Adrenal gland (tissue), 5 donors: ENCODE results near the gene HOXA10.

Experiments
- POLR2A ChIP-seq, 2 donors: fragments of 450-650 bp; IDR thresholded peaks; one replicate each; pipeline ENCODE4 v1.6.1; 2017; ENCODE audit warnings: antibody characterized with exemption in 2 of 2, mild to moderate bottlenecking in 2 of 2, moderate library complexity in 1 of 2
- TF ChIP-seq, protein P1 (sequence below), 6 experiments: fragments of 450-650 bp in 4 of 6; fragments of 200-600 bp in 2 of 6; sonication (generic) in 1 of 6; IDR thresholded peaks; 1 replicate in 5 of 6; 2 replicates in 1 of 6; pipeline versions ENCODE4 v1.5.1 to v1.8.0; 2016 to 2021; ENCODE audit warnings: antibody characterized with exemption in 6 of 6, mild to moderate bottlenecking in 2 of 6, moderate library complexity in 1 of 6
- donor health status: DM: no; HTN: no; CAD: no.

DNA sequence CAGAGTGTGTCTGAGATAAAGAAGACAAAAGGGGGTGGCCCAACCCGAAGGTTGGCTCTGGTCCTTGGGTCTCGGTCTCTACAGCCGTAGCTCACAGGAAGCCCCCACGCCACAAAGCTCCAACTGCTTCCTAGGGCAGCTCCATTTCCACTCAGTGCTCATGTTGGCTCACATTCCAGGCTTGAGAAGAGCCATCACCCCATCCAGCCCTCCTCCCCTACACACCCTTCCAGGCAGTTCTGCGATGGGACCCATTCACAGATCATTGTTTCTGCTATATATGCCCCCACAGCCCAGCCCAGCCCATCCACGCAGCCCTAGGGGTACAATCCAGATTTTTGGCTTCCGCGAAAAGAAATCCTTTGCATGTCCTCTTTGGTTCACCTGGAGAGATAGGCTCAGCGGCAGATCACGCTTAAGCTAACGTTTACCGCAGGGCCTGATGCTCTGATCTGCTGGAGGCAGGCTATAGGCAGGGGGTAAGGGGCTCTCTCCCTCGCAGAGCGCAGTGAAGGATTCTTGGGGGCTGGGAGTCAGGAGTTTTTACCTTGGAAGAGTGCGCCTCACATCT lies 17.1 kb upstream of the HOXA10 start:
- TF ChIP-seq, protein P1, sequence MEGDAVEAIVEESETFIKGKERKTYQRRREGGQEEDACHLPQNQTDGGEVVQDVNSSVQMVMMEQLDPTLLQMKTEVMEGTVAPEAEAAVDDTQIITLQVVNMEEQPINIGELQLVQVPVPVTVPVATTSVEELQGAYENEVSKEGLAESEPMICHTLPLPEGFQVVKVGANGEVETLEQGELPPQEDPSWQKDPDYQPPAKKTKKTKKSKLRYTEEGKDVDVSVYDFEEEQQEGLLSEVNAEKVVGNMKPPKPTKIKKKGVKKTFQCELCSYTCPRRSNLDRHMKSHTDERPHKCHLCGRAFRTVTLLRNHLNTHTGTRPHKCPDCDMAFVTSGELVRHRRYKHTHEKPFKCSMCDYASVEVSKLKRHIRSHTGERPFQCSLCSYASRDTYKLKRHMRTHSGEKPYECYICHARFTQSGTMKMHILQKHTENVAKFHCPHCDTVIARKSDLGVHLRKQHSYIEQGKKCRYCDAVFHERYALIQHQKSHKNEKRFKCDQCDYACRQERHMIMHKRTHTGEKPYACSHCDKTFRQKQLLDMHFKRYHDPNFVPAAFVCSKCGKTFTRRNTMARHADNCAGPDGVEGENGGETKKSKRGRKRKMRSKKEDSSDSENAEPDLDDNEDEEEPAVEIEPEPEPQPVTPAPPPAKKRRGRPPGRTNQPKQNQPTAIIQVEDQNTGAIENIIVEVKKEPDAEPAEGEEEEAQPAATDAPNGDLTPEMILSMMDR (IDR thresholded peaks at IDR 0.05) = no peak
- no peak for TF ChIP-seq POLR2A (IDR thresholded peaks at IDR 0.05)
